H1 (cell line): ENCODE results near the gene BTBD16. TPM values are rescaled to one million over a fixed set of nuclear protein-coding genes. Genes with fewer than 3 reads are reported as not detected.

Experiments
- CTCF ChIA-PET: fragments of 300-600 bp; sonication (Branson Sonifier 250); formaldehyde crosslinking; loops from one replicate; lab custom pipeline; 2021; ENCODE audit not compliant: partially characterized antibody; lab: Charles Lee
- POLR2A ChIA-PET: fragments of 300-600 bp; sonication (Branson Sonifier 250); formaldehyde crosslinking; loops from one replicate; lab custom pipeline; 2021; ENCODE audit warnings: inconsistent platforms; ENCODE audit not compliant: partially characterized antibody; lab: Charles Lee
- DNase-seq, 2 experiments: peaks; one replicate each; pipeline versions ENCODE4 v3.0.0 to v3.0.0-alpha.2; 2010 to 2022; ENCODE audit warnings: low spot score in 2 of 2, low read depth in 1 of 2, mixed read lengths in 1 of 2
- FAIRE-seq: peaks from 2 replicates; lab custom pipeline; 2011; peaks lifted over from hg19 to GRCh38; lab: Jason Lieb, UNC
- H2AFZ ChIP-seq: 2 replicates; pipeline ENCODE4 v1.8.1; 2012; ENCODE audit warnings: low read length, inconsistent platforms
- H2AK5ac ChIP-seq: 2 replicates; pipeline ENCODE4 v1.6.1; 2013; ENCODE audit warnings: low read depth, low read length
- H2BK120ac ChIP-seq: replicated peaks from 2 replicates; pipeline ENCODE3; 2013; ENCODE audit warnings: low read depth, low read length, inconsistent platforms
- H2BK12ac ChIP-seq: 2 replicates; pipeline ENCODE4 v1.6.1; 2013; ENCODE audit warnings: low read depth, low read length
- H2BK15ac ChIP-seq: 2 replicates; pipeline ENCODE4 v1.6.1; 2013; ENCODE audit warnings: low read length
- H2BK20ac ChIP-seq: 2 replicates; pipeline ENCODE4 v1.6.1; 2013; ENCODE audit warnings: low read length
- H2BK5ac ChIP-seq: 2 replicates; pipeline ENCODE4 v1.6.1; 2013; ENCODE audit warnings: low read depth, low read length
- H3K14ac ChIP-seq: 2 replicates; pipeline ENCODE4 v1.6.1; 2013; ENCODE audit warnings: inconsistent platforms; ENCODE audit not compliant: insufficient read length
- H3K18ac ChIP-seq: 2 replicates; pipeline ENCODE4 v1.6.1; 2013; ENCODE audit warnings: low read length; ENCODE audit errors: extremely low read depth
- H3K23ac ChIP-seq: 2 replicates; pipeline ENCODE4 v1.6.1; 2013; ENCODE audit warnings: inconsistent platforms; ENCODE audit not compliant: insufficient read length
- H3K23me2 ChIP-seq: 2 replicates; pipeline ENCODE4 v1.6.1; 2013; ENCODE audit warnings: low read depth, low read length
- H3K27ac ChIP-seq: 2 replicates; pipeline ENCODE4 v1.6.1; 2011; ENCODE audit warnings: low read depth, low read length, inconsistent platforms
- H3K27me3 ChIP-seq, 4 experiments: replicated peaks in 1 of 4; 1 replicate in 1 of 4; 2 replicates in 3 of 4; pipeline versions ENCODE4 v1.6.1 to v1.8.1; 2011 to 2013; ENCODE audit warnings: low read length in 3 of 4, mild to moderate bottlenecking in 3 of 4, inconsistent platforms in 2 of 4, mixed read lengths in 2 of 4, moderate library complexity in 1 of 4; ENCODE audit not compliant: control insufficient read depth in 3 of 4, insufficient read depth in 3 of 4; ENCODE audit errors: extremely low read depth in 1 of 4
- H3K36me3 ChIP-seq, 4 experiments: 2 replicates each; pipeline versions ENCODE4 v1.6.1 to v1.8.1; 2011 to 2013; ENCODE audit warnings: mild to moderate bottlenecking in 4 of 4, low read length in 3 of 4, moderate library complexity in 2 of 4, control low read depth in 1 of 4, inconsistent platforms in 1 of 4; ENCODE audit not compliant: insufficient read depth in 4 of 4, control insufficient read depth in 2 of 4
- H3K4ac ChIP-seq: replicated peaks from 2 replicates; pipeline ENCODE3; 2013; ENCODE audit warnings: low read length, low read depth, mixed read lengths, inconsistent platforms; ENCODE audit not compliant: insufficient read length
- H3K4me1 ChIP-seq, 4 experiments: replicated peaks in 1 of 4; 1 replicate in 1 of 4; 2 replicates in 3 of 4; pipeline versions ENCODE4 v1.6.1 to v1.8.1; 2011 to 2013; ENCODE audit warnings: low read length in 3 of 4, inconsistent platforms in 2 of 4, mixed read lengths in 1 of 4; ENCODE audit not compliant: insufficient read depth in 4 of 4, control insufficient read depth in 3 of 4
- H3K4me2 ChIP-seq, 2 experiments: 2 replicates each; pipeline versions ENCODE4 v1.6.1 to v1.8.1; 2011 to 2013; ENCODE audit warnings: low read depth in 2 of 2, low read length in 2 of 2, control low read depth in 1 of 2, inconsistent platforms in 1 of 2, mild to moderate bottlenecking in 1 of 2; ENCODE audit not compliant: insufficient read depth in 1 of 2
- H3K4me3 ChIP-seq, 4 experiments: fragments of 200-600, 300-600 bp in 1 of 4; sonication (generic), shearing (Covaris generic), sonication (Bioruptor Twin) in 1 of 4; 2 replicates each; pipeline versions ENCODE4 v1.5.1 to v1.8.1; 2011 to 2016; ENCODE audit warnings: low read length in 4 of 4, low read depth in 3 of 4, control low read depth in 2 of 4, inconsistent platforms in 2 of 4, mild to moderate bottlenecking in 2 of 4, mixed read lengths in 1 of 4, moderate library complexity in 1 of 4; ENCODE audit not compliant: insufficient read depth in 2 of 4; ENCODE audit errors: extremely low read depth in 1 of 4
- H3K56ac ChIP-seq: replicated peaks from 2 replicates; pipeline ENCODE3; 2013; ENCODE audit warnings: low read depth, mild to moderate bottlenecking, mixed read lengths, low read length, inconsistent platforms; ENCODE audit not compliant: insufficient read length
- H3K79me1 ChIP-seq: 2 replicates; pipeline ENCODE4 v1.6.1; 2013; ENCODE audit warnings: low read depth, low read length, control low read depth
- H3K79me2 ChIP-seq, 2 experiments: 2 replicates each; pipeline versions ENCODE4 v1.6.1 to v1.8.1; 2012 to 2013; ENCODE audit warnings: low read length in 2 of 2, mild to moderate bottlenecking in 2 of 2, inconsistent platforms in 1 of 2; ENCODE audit not compliant: insufficient read depth in 2 of 2, control insufficient read depth in 1 of 2
- H3K9ac ChIP-seq, 4 experiments: replicated peaks in 1 of 4; 1 replicate in 1 of 4; 2 replicates in 3 of 4; pipeline versions ENCODE4 v1.6.1 to v1.8.1; 2011 to 2013; ENCODE audit warnings: low read depth in 3 of 4, low read length in 3 of 4, control low read depth in 2 of 4, mild to moderate bottlenecking in 2 of 4, moderate library complexity in 2 of 4, inconsistent platforms in 1 of 4; ENCODE audit errors: extremely low read depth in 1 of 4
- H3K9me3 ChIP-seq, 2 experiments: 2 replicates each; pipeline versions ENCODE4 v1.6.1 to v1.8.1; 2012 to 2013; ENCODE audit warnings: mild to moderate bottlenecking in 2 of 2, moderate library complexity in 2 of 2, control low read depth in 1 of 2, inconsistent platforms in 1 of 2, low read depth in 1 of 2, low read length in 1 of 2, mixed read lengths in 1 of 2; ENCODE audit not compliant: insufficient read depth in 2 of 2
- H4K20me1 ChIP-seq, 2 experiments: replicated peaks in 1 of 2; 2 replicates each; pipeline versions ENCODE3 to v1.8.1; 2011 to 2013; ENCODE audit warnings: inconsistent platforms in 2 of 2, low read length in 2 of 2, mild to moderate bottlenecking in 1 of 2; ENCODE audit not compliant: insufficient read depth in 2 of 2, control insufficient read depth in 1 of 2
- H4K5ac ChIP-seq: 2 replicates; pipeline ENCODE4 v1.6.1; 2013; ENCODE audit warnings: low read length, low read depth, mixed read lengths, inconsistent platforms; ENCODE audit not compliant: insufficient read length
- H4K8ac ChIP-seq: 2 replicates; pipeline ENCODE4 v1.8.0; 2013; ENCODE audit warnings: mild to moderate bottlenecking, moderate library complexity, low read length, inconsistent platforms; ENCODE audit not compliant: insufficient read depth; ENCODE audit errors: extremely low read depth
- H4K91ac ChIP-seq: replicated peaks from 2 replicates; pipeline ENCODE3; 2013; ENCODE audit warnings: low read length, mixed read lengths, inconsistent platforms; ENCODE audit not compliant: insufficient read length
- BCL11A ChIP-seq, 2 experiments: IDR thresholded peaks; one replicate each; pipeline ENCODE4 v1.6.1; 2011; ENCODE audit warnings: low read depth in 2 of 2, low read length in 2 of 2, mild to moderate bottlenecking in 2 of 2
- CEBPB ChIP-seq: IDR thresholded peaks from 2 replicates; pipeline ENCODE4 v1.6.1; 2012; ENCODE audit warnings: low read depth, low read length
- CHD1 ChIP-seq: IDR thresholded peaks from 2 replicates; pipeline ENCODE4 v1.6.1; 2012; ENCODE audit warnings: low read depth, low read length, improper control_type of control experiment
- CHD2 ChIP-seq: IDR thresholded peaks from 2 replicates; pipeline ENCODE4 v1.6.1; 2012; ENCODE audit warnings: low read length, improper control_type of control experiment
- CREB1 ChIP-seq: IDR thresholded peaks from 2 replicates; pipeline ENCODE4 v1.6.1; 2012; ENCODE audit warnings: inconsistent platforms
- SIRT6 ChIP-seq: IDR thresholded peaks from one replicate; pipeline ENCODE4 v1.7.1; 2012; ENCODE audit warnings: low read length, inconsistent platforms
- ZNF274 ChIP-seq: IDR thresholded peaks from 2 replicates; pipeline ENCODE4 v1.7.0; 2012; ENCODE audit warnings: low read length, borderline replicate concordance; ENCODE audit errors: extremely low read depth
- WGBS, 2 experiments: shearing (Covaris generic) in 1 of 2; methylation state at CpG; one replicate each; pipeline versions ENCODE4 v1.1.6 to v1.1.7; 2013 to 2015; ENCODE audit warnings: low lambda C conversion rate in 2 of 2, mixed read lengths in 2 of 2, inconsistent platforms in 1 of 2, low coverage in 1 of 2, missing lambda C conversion rate in 1 of 2; ENCODE audit not compliant: insufficient replicate concordance in 2 of 2, insufficient coverage in 1 of 2, insufficient read length in 1 of 2; ENCODE audit errors: extremely low coverage in 1 of 2, missing lambda C conversion rate in 1 of 2; 5-methylcytosine and 5-hydroxymethylcytosine counted together
- polyA plus RNA-seq, 7 experiments: library from polyadenylated mRNA; depleted of rRNA in 3 of 7; stranded (reverse) in 5 of 7; unstranded in 2 of 7; fragments of >200 nt in 5 of 7; fragments of 200-250 nt in 2 of 7; gene quantifications; 1 replicate in 5 of 7; 2 replicates in 1 of 7; 4 replicates in 1 of 7; pipeline versions ENCODE4 v1.2.1 to v1.2.3, GENCODE V29; 2011 to 2013; ENCODE audit warnings: missing spikeins in 2 of 7, mixed read lengths in 2 of 7
- total RNA-seq: library from RNA; stranded (reverse); fragmentation: NEBNext Ultra II Directional; extraction: Animal tissue kit (Norgen Biotek cat#: 25700); gene quantifications from 2 replicates; pipeline ENCODE4 v1.2.1, GENCODE V29; 2021

Gene BTBD16
- total and polyA plus RNA-seq, 2 of the 8 experiments (the other 6 are each of a cell fraction or from before 2014, with no cell fraction given), result 0.05 TPM; not detected in 1

DNA sequence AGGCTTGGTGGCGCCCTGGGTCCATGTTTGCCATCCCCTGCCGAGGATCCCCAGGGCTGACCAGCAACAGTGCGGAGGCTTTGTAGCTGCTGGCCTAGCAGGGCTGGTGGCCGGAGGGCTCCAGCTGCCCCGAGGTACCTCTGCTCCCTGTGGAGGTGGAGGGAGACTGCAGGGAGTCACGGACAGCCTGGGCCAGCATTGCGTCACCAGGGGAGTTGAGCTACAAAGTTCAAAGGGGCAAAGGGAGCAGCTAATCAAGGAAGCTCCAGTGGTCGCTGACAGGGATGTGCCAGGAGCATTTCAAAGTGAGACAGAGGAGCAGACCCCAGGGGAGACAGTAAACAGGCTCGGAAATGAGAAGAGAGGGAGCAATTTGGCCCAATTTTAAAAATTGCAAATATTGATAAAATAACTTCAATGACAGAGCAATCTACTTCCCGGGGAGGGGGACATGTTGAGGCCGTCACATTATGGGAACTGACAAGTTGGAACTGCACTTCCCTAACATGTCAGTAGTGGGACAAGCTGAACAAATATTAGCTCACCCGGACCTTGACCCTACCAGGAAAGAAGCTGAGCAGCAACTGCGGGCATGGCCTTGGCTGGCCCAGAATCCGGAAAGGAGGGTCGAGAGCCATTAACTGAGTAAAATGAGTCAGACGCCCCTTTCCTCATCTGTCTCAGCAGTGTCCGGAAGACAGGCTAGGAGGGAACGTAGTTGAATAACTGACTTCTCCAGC is 39.4 kb downstream of the BTBD16 start:
- Histone ChIP-seq H3K4me1 (peaks cover 0 to 7% (median 1%) of the 10 kb centered on the region in 4 experiments; a peak in 3 of 7 replicates), H3K14ac (no peak overlapping the region), H3K79me2 (no peaks in the 10 kb centered on the region), H3K4me3 (no peak overlapping the region), H3K27me3 (no peaks in the 10 kb centered on the region), H3K4me2 (no peak overlapping the region), H2BK15ac (no peak overlapping the region), H3K56ac (no peak overlapping the region), H4K91ac (no peak overlapping the region), H2AFZ (no peak overlapping the region), H4K8ac (no peak overlapping the region), H3K18ac (no peak overlapping the region; the same call in none of the 2 replicates), H3K36me3 (no peaks in the 10 kb centered on the region), H3K79me1 (no peaks in the 10 kb centered on the region), H2BK120ac (no peak overlapping the region), H4K20me1 (no peaks in the 10 kb centered on the region), H2BK12ac (no peak overlapping the region), H2BK20ac (no peak overlapping the region), H2AK5ac (no peak overlapping the region), H3K4ac (no peak overlapping the region), H3K23me2 (no peaks in the 10 kb centered on the region), H3K9me3 (no peaks in the 10 kb centered on the region), H3K27ac (no peak overlapping the region; the same call in 1 of the 2 replicates), H3K9ac (no peak overlapping the region), H3K23ac (no peak overlapping the region), H4K5ac (no peak overlapping the region), H2BK5ac (no peak overlapping the region)
- ChIA-PET CTCF (interaction anchor here (0.6 to 3.3 kb wide), 13 partner anchors 11 to 394 kb away, joined by 3 to 14 read pairs (median 3); no protein-coding TSS in a partner anchor), POLR2A (no interaction called here)
- no peak for FAIRE-seq
- no peak for DNase-seq
- TF ChIP-seq BCL11A (IDR thresholded peaks at IDR 0.05; ENCODE audit: low read depth in 2 of 2, low read length in 2 of 2) (no peak), CEBPB (peak; percentile 69; the same call in 1 of the 2 replicates), SIRT6 (no peak), CHD1 (no peak), CHD2 (no peak), CREB1 (no peak), ZNF274 (no peak)
- 83% methylated on average over 18 of the region's 18 CpGs; no CpG with 5 or more reads in 1 of the 2 experiments for WGBS, 2 experiments
